H9 (cell line): Measurements from ENCODE around the gene WBP2. TPM values are rescaled to one million over a fixed set of nuclear protein-coding genes. Genes with fewer than 3 reads are reported as not detected.

Experiments
- DNase-seq: peaks from one replicate; pipeline ENCODE4 v3.0.0-alpha.2; 2017
- H2AFZ ChIP-seq: one replicate; pipeline ENCODE4 v1.6.1; 2013; ENCODE audit warnings: mild to moderate bottlenecking, low read length, control low read depth, moderate library complexity
- H2AK5ac ChIP-seq: 2 replicates; pipeline ENCODE4 v1.6.1; 2013; ENCODE audit warnings: low read length, control low read depth, mixed read lengths; ENCODE audit not compliant: insufficient read length
- H2BK120ac ChIP-seq: one replicate; pipeline ENCODE4 v1.6.1; 2013; ENCODE audit warnings: low read depth, mild to moderate bottlenecking, low read length, control low read depth, inconsistent platforms; ENCODE audit not compliant: poor library complexity, severe bottlenecking
- H2BK12ac ChIP-seq: 2 replicates; pipeline ENCODE4 v1.6.1; 2013; ENCODE audit warnings: low read length, control low read depth, mixed read lengths, low read depth; ENCODE audit not compliant: insufficient read length
- H2BK15ac ChIP-seq: 2 replicates; pipeline ENCODE4 v1.6.1; 2013; ENCODE audit warnings: low read depth, low read length, control low read depth
- H2BK20ac ChIP-seq: one replicate; pipeline ENCODE4 v1.6.1; 2013; ENCODE audit warnings: low read depth, mild to moderate bottlenecking, low read length, control low read depth, inconsistent platforms; ENCODE audit not compliant: poor library complexity, severe bottlenecking
- H2BK5ac ChIP-seq: 2 replicates; pipeline ENCODE4 v1.6.1; 2013; ENCODE audit warnings: low read length, control low read depth, mixed read lengths; ENCODE audit not compliant: insufficient read length
- H3K14ac ChIP-seq: 2 replicates; pipeline ENCODE4 v1.6.1; 2013; ENCODE audit warnings: low read length, control low read depth; ENCODE audit not compliant: insufficient read depth
- H3K18ac ChIP-seq: 2 replicates; pipeline ENCODE4 v1.6.1; 2013; ENCODE audit warnings: low read depth, mild to moderate bottlenecking, mixed read lengths, low read length, control low read depth; ENCODE audit not compliant: insufficient read length
- H3K23ac ChIP-seq: 2 replicates; pipeline ENCODE4 v1.6.1; 2013; ENCODE audit warnings: low read length, control low read depth, mixed read lengths, low read depth; ENCODE audit not compliant: insufficient read length
- H3K23me2 ChIP-seq: 2 replicates; pipeline ENCODE4 v1.6.1; 2013; ENCODE audit warnings: low read depth, mild to moderate bottlenecking, mixed read lengths, low read length, control low read depth; ENCODE audit not compliant: insufficient read length, poor library complexity, severe bottlenecking
- H3K27ac ChIP-seq: 2 replicates; pipeline ENCODE4 v1.5.1; 2013; ENCODE audit warnings: low read length, control low read depth, mixed read lengths, low read depth; ENCODE audit not compliant: insufficient read length
- H3K27me3 ChIP-seq: 2 replicates; pipeline ENCODE4 v1.6.1; 2013; ENCODE audit warnings: low read length, control low read depth, inconsistent platforms; ENCODE audit not compliant: insufficient read depth
- H3K4ac ChIP-seq: 2 replicates; pipeline ENCODE4 v1.6.1; 2013; ENCODE audit warnings: low read depth, mild to moderate bottlenecking, control low read depth, inconsistent platforms, low read length, moderate library complexity
- H3K4me1 ChIP-seq: 2 replicates; pipeline ENCODE4 v1.6.1; 2013; ENCODE audit warnings: low read length, control low read depth, inconsistent platforms; ENCODE audit not compliant: insufficient read depth
- H3K4me2 ChIP-seq: 2 replicates; pipeline ENCODE4 v1.6.1; 2013; ENCODE audit warnings: low read length, control low read depth, mixed read lengths; ENCODE audit not compliant: insufficient read length, insufficient read depth
- H3K56ac ChIP-seq: 2 replicates; pipeline ENCODE4 v1.6.1; 2013; ENCODE audit warnings: low read depth, mild to moderate bottlenecking, mixed read lengths, low read length, control low read depth; ENCODE audit not compliant: insufficient read length
- H3K79me1 ChIP-seq: 2 replicates; pipeline ENCODE4 v1.6.1; 2013; ENCODE audit warnings: low read depth, mild to moderate bottlenecking, moderate library complexity, low read length, control low read depth, inconsistent platforms; ENCODE audit not compliant: insufficient read depth, poor library complexity, severe bottlenecking
- H3K79me2 ChIP-seq: 2 replicates; pipeline ENCODE4 v1.6.1; 2013; ENCODE audit warnings: low read length, control low read depth, inconsistent platforms; ENCODE audit not compliant: insufficient read depth
- H3K9ac ChIP-seq: 2 replicates; pipeline ENCODE4 v1.6.1; 2013; ENCODE audit warnings: low read length, control low read depth, mixed read lengths; ENCODE audit not compliant: insufficient read length; ENCODE audit errors: extremely low read depth
- H3K9me3 ChIP-seq: one replicate; pipeline ENCODE4 v1.6.1; 2013; ENCODE audit warnings: low read depth, low read length, inconsistent platforms; ENCODE audit not compliant: control insufficient read depth
- H3T11ph ChIP-seq: one replicate; pipeline ENCODE4 v1.6.1; 2013; ENCODE audit warnings: mild to moderate bottlenecking, low read length, control low read depth, inconsistent platforms
- H4K20me1 ChIP-seq: one replicate; pipeline ENCODE4 v1.6.1; 2013; ENCODE audit not compliant: control insufficient read depth, insufficient read length, insufficient read depth
- H4K5ac ChIP-seq: 2 replicates; pipeline ENCODE4 v1.6.1; 2013; ENCODE audit warnings: low read depth, mild to moderate bottlenecking, mixed read lengths, low read length, control low read depth; ENCODE audit not compliant: insufficient read length
- H4K8ac ChIP-seq: replicated peaks from 2 replicates; pipeline ENCODE4 v1.6.1; 2013; ENCODE audit warnings: low read length, control low read depth, mixed read lengths, low read depth; ENCODE audit not compliant: insufficient read length
- H4K91ac ChIP-seq: 2 replicates; pipeline ENCODE4 v1.6.1; 2013; ENCODE audit warnings: low read depth, mild to moderate bottlenecking, moderate library complexity, mixed read lengths, low read length, control low read depth; ENCODE audit not compliant: insufficient read length
- H3K27ac Mint-ChIP-seq, 3 experiments: 2 replicates in 2 of 3; 3 replicates in 1 of 3; pipeline ENCODE4 v1.8.0; 2020 to 2021; ENCODE audit warnings: mixed read lengths in 3 of 3, mild to moderate bottlenecking in 1 of 3, moderate library complexity in 1 of 3
- H3K27me3 Mint-ChIP-seq: 2 replicates; pipeline ENCODE4 v1.8.0; 2021; ENCODE audit warnings: low read depth, mild to moderate bottlenecking, moderate library complexity, mixed read lengths
- H3K36me3 Mint-ChIP-seq, 3 experiments: 2 replicates in 2 of 3; 3 replicates in 1 of 3; pipeline ENCODE4 v1.8.0; 2020 to 2021; ENCODE audit warnings: low read depth in 3 of 3, mixed read lengths in 3 of 3; ENCODE audit not compliant: insufficient read depth in 1 of 3
- H3K4me1 Mint-ChIP-seq, 2 experiments: 2 replicates each; pipeline ENCODE4 v1.8.0; 2020; ENCODE audit warnings: mixed read lengths in 2 of 2
- H3K4me3 Mint-ChIP-seq, 2 experiments: 2 replicates in 1 of 2; 3 replicates in 1 of 2; pipeline ENCODE4 v1.8.0; 2020 to 2021; ENCODE audit warnings: mild to moderate bottlenecking in 2 of 2, mixed read lengths in 2 of 2, moderate library complexity in 1 of 2
- H3K9me3 Mint-ChIP-seq, 2 experiments: 2 replicates in 1 of 2; 3 replicates in 1 of 2; pipeline ENCODE4 v1.8.0; 2020; ENCODE audit warnings: mild to moderate bottlenecking in 2 of 2, mixed read lengths in 2 of 2, moderate library complexity in 1 of 2
- WGBS: extraction: QIAGEN DNeasy Blood & Tissue Kit; methylation state at CpG from one replicate; pipeline ENCODE4 v1.1.7; 2013; ENCODE audit warnings: missing lambda C conversion rate, low lambda C conversion rate, mixed read lengths; ENCODE audit not compliant: insufficient read length; ENCODE audit errors: extremely low coverage; 5-methylcytosine and 5-hydroxymethylcytosine counted together
- total RNA-seq: library from RNA; stranded (reverse); gene quantifications from 2 replicates; pipeline ENCODE4 v1.2.1, GENCODE V29; 2021
- TF ChIP-seq, protein P1 (sequence below): fragments of 200-600 bp; sonication (generic); conservative IDR thresholded peaks from 3 replicates; pipeline ENCODE4 v1.8.0; 2021; ENCODE audit warnings: antibody characterized with exemption, mild to moderate bottlenecking

WBP2 gene
- total RNA-seq, 1 experiment from 2014 or later, result 63.2 TPM

DNA sequence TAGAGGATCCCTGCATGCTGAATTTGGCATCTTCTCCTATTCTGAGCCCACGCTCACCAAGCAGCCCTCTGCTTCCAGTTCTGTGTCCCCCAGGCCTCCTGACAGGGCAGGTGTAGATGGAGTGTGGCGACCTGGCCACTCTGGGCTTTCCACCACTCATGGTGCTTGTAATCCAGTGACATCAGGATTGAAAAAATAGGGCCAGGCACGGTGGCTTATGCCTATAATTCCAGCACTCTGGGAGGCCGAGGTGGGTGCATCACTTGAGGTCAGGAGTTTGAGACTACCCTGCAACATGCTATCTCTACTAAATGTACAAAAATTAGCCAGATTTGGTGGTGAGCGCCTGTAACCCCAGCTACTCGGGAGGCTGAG lies 41.1 kb downstream of the WBP2 start:
- TF ChIP-seq, protein P1, sequence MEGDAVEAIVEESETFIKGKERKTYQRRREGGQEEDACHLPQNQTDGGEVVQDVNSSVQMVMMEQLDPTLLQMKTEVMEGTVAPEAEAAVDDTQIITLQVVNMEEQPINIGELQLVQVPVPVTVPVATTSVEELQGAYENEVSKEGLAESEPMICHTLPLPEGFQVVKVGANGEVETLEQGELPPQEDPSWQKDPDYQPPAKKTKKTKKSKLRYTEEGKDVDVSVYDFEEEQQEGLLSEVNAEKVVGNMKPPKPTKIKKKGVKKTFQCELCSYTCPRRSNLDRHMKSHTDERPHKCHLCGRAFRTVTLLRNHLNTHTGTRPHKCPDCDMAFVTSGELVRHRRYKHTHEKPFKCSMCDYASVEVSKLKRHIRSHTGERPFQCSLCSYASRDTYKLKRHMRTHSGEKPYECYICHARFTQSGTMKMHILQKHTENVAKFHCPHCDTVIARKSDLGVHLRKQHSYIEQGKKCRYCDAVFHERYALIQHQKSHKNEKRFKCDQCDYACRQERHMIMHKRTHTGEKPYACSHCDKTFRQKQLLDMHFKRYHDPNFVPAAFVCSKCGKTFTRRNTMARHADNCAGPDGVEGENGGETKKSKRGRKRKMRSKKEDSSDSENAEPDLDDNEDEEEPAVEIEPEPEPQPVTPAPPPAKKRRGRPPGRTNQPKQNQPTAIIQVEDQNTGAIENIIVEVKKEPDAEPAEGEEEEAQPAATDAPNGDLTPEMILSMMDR, result no peak
- Histone ChIP-seq H3K4ac (no peak overlapping the region), H3K79me1 (no peaks in the 10 kb centered on the region), H2BK12ac (no peak overlapping the region), H3K14ac (no peak overlapping the region), H3K27me3 (no peaks in the 10 kb centered on the region), H2AK5ac (no peak overlapping the region), H3K18ac (no peak overlapping the region), H3K23ac (no peak overlapping the region), H2BK5ac (no peak overlapping the region), H4K91ac (no peak overlapping the region), H2AFZ (no peak overlapping the region), H3K27ac (no peak overlapping the region), H3K9ac (no peak overlapping the region), H2BK15ac (no peak overlapping the region), H2BK20ac (no peak overlapping the region), H2BK120ac (no peak overlapping the region), H3K9me3 (no peaks in the 10 kb centered on the region), H3K79me2 (no peaks in the 10 kb centered on the region), H3T11ph (no peak overlapping the region), H3K56ac (no peak overlapping the region), H4K5ac (no peak overlapping the region), H3K4me1 (no peaks in the 10 kb centered on the region), H4K8ac (no peak overlapping the region), H4K20me1 (no peaks in the 10 kb centered on the region), H3K4me2 (no peak overlapping the region), H3K23me2 (no peaks in the 10 kb centered on the region)
- WGBS, result no CpG with 5 or more reads among the region's 6 CpGs
- Mint-ChIP-seq H3K4me3 (no peak overlapping the region), H3K27me3 (no peaks in the 10 kb centered on the region), H3K27ac (no peak overlapping the region), H3K4me1 (no peaks in the 10 kb centered on the region), H3K36me3 (peaks cover 16 to 72% (median 62%) of the 10 kb centered on the region in 3 experiments; a peak in 6 of 7 replicates), H3K9me3 (no peaks in the 10 kb centered on the region)
- DNase-seq, result no peak
